ENCODE data around the gene CHST15. TPM values are rescaled to one million over a fixed set of nuclear protein-coding genes. Genes with fewer than 3 reads are reported as not detected.

CHST15 gene
- total and polyA plus RNA-seq, 2 of the 8 experiments (the other 6 are each of a cell fraction or from before 2014, with no cell fraction given) = 8.8 to 9.1 TPM

DNA sequence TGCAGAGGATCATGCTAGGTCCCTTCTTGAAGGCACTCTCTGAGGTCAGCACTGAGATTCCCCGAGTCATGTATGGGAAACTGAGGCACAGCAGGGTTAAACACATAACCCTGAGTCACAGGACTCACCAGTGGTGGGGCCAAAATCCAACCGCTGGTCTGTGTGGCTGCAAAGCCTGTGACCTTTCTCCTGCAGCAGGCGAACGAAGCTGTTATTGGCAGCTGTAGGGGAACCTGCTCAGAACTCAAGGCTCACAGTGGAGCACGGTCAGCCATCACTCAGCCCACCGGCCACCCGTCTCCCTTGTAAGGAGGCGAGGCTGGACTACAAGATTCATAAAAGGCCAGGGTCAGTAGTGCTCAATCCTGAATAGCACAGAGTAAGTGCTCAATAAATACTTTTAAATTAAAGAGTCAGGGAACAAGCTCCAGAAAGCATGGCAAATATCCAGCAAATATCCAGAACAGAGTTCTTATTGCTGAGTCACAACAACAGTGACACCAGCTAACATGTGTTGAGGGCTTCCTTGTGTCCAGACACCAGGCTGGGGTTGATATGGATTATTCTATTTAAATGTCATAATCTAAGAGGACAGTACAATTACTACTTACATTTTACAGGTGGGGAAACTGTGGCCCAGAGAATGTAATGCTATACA lies 34.9 kb downstream of the CHST15 start:
- Histone ChIP-seq H3K27me3 (replicated peaks in 1 of 4; ENCODE audit: control insufficient read depth in 3 of 4, extremely low read depth in 1 of 4, insufficient read depth in 3 of 4, low read length in 3 of 4) (no peaks in the 10 kb centered on the region; a peak in 1 of 7 replicates), H3K56ac (replicated peaks; ENCODE audit: insufficient read length, low read depth, low read length) (no peak overlapping the region), H3K18ac (ENCODE audit: extremely low read depth, low read length) (no peak overlapping the region), H2BK20ac (ENCODE audit: low read length) (no peak overlapping the region), H3K4me3 (ENCODE audit: extremely low read depth in 1 of 4, insufficient read depth in 2 of 4, low read depth in 3 of 4, low read length in 4 of 4) (no peak overlapping the region), H2BK12ac (ENCODE audit: low read depth, low read length) (0 out of 2 replicates have a peak overlapping the region, but pooled peaks have one; percentile 14), H2BK5ac (ENCODE audit: low read depth, low read length) (no peak overlapping the region), H3K23ac (ENCODE audit: insufficient read length) (no peak overlapping the region), H3K4ac (replicated peaks; ENCODE audit: insufficient read length, low read depth, low read length) (no peak overlapping the region), H4K91ac (replicated peaks; ENCODE audit: insufficient read length, low read length) (no peak overlapping the region), H3K36me3 (ENCODE audit: control insufficient read depth in 2 of 4, insufficient read depth in 4 of 4, low read length in 3 of 4) (no peaks in the 10 kb centered on the region), H3K23me2 (ENCODE audit: low read depth, low read length) (no peaks in the 10 kb centered on the region), H3K9ac (replicated peaks in 1 of 4; ENCODE audit: extremely low read depth in 1 of 4, low read depth in 3 of 4, low read length in 3 of 4) (no peak overlapping the region), H3K14ac (ENCODE audit: insufficient read length) (no peak overlapping the region), H3K79me2 (ENCODE audit: control insufficient read depth in 1 of 2, insufficient read depth in 2 of 2, low read length in 2 of 2) (no peaks in the 10 kb centered on the region), H2AK5ac (ENCODE audit: low read depth, low read length) (no peak overlapping the region), H4K20me1 (replicated peaks in 1 of 2; ENCODE audit: control insufficient read depth in 1 of 2, insufficient read depth in 2 of 2, low read length in 2 of 2) (no peaks in the 10 kb centered on the region), H4K5ac (ENCODE audit: insufficient read length, low read depth, low read length) (no peak overlapping the region), H3K27ac (ENCODE audit: low read depth, low read length) (no peak overlapping the region), H2BK15ac (ENCODE audit: low read length) (peak overlapping the region; percentile 18; the same call in 1 of the 2 replicates), H3K9me3 (ENCODE audit: insufficient read depth in 2 of 2, low read depth in 1 of 2, low read length in 1 of 2) (no peaks in the 10 kb centered on the region), H2AFZ (ENCODE audit: low read length) (no peak overlapping the region), H3K4me2 (ENCODE audit: insufficient read depth in 1 of 2, low read depth in 2 of 2, low read length in 2 of 2) (no peak overlapping the region), H4K8ac (ENCODE audit: extremely low read depth, insufficient read depth, low read length) (no peak overlapping the region), H3K4me1 (replicated peaks in 1 of 4; ENCODE audit: control insufficient read depth in 3 of 4, insufficient read depth in 4 of 4, low read length in 3 of 4) (peaks cover 0 to 6% (median 2%) of the 10 kb centered on the region in 4 experiments; a peak in 4 of 7 replicates), H3K79me1 (ENCODE audit: low read depth, low read length) (peaks cover 2% of the 10 kb centered on the region; the same call in 1 of the 2 replicates), H2BK120ac (replicated peaks; ENCODE audit: low read depth, low read length) (no peak overlapping the region)
- FAIRE-seq (no peak), DNase-seq (ENCODE audit: low read depth in 1 of 2, low spot score in 2 of 2) (no peak)
- WGBS, 2 experiments (ENCODE audit: extremely low coverage in 1 of 2, insufficient coverage in 1 of 2, insufficient read length in 1 of 2, insufficient replicate concordance in 2 of 2, low coverage in 1 of 2, low lambda C conversion rate in 2 of 2, missing lambda C conversion rate in 1 of 2) = 85% methylated on average over 8 of the region's 8 CpGs; no CpG with 5 or more reads in 1 of the 2 experiments
- ChIA-PET CTCF (ENCODE audit: partially characterized antibody) (interaction anchor here (1.3 to 1.6 kb wide), 2 partner anchors 9 to 98 kb away, joined by 3 to 4 read pairs; no protein-coding TSS in a partner anchor), POLR2A (ENCODE audit: partially characterized antibody) (no interaction called here)
- TF ChIP-seq KDM5A (IDR thresholded peaks at IDR 0.05; ENCODE audit: low read length) (no peak), GABPA (IDR thresholded peaks at IDR 0.05; ENCODE audit: borderline replicate concordance, insufficient read depth, low read length) (no peak)
- TF ChIP-seq, protein P1, sequence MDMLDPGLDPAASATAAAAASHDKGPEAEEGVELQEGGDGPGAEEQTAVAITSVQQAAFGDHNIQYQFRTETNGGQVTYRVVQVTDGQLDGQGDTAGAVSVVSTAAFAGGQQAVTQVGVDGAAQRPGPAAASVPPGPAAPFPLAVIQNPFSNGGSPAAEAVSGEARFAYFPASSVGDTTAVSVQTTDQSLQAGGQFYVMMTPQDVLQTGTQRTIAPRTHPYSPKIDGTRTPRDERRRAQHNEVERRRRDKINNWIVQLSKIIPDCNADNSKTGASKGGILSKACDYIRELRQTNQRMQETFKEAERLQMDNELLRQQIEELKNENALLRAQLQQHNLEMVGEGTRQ (IDR thresholded peaks at IDR 0.05; ENCODE audit: low read length) = no peak
